Endothelial cell of umbilical vein (primary cell): Measurements from ENCODE around the gene RBM45. TPM values are rescaled to one million over a fixed set of nuclear protein-coding genes. Genes with fewer than 3 reads are reported as not detected.

Source experiments
- BruUV-seq: library from RNA; stranded (reverse); fragments of 400-500 nt; replicated peaks from 2 replicates; lab custom pipeline; 2021; lab: Mats Ljungman, UMichigan
- CTCF ChIA-PET: fragments of 300-600, 350-600 bp; sonication (Branson Sonifier 250); formaldehyde crosslinking; loops from one replicate; lab custom pipeline; 2021; ENCODE audit warnings: antibody characterized with exemption, inconsistent platforms; lab: Charles Lee
- POLR2A ChIA-PET: fragments of 300-600, 350-600 bp; sonication (Branson Sonifier 250); formaldehyde crosslinking; loops from one replicate; lab custom pipeline; 2021; ENCODE audit warnings: antibody characterized with exemption, inconsistent platforms; lab: Charles Lee
- DNase-seq: peaks from one replicate; pipeline ENCODE4 v3.0.0-alpha.2; 2011; ENCODE audit warnings: low read depth, low spot score
- FAIRE-seq: peaks from 2 replicates; lab custom pipeline; 2011; peaks lifted over from hg19 to GRCh38; lab: Jason Lieb, UNC
- H2AFZ ChIP-seq: 2 replicates; pipeline ENCODE4 v1.6.0; 2012; ENCODE audit warnings: low read depth, low read length, control low read depth, inconsistent platforms
- H3K27ac ChIP-seq: 2 replicates; pipeline ENCODE4 v1.5.1; 2011; ENCODE audit warnings: low read depth, mild to moderate bottlenecking, control low read depth, low read length, moderate library complexity; ENCODE audit not compliant: insufficient read depth
- H3K27me3 ChIP-seq, 2 experiments: 2 replicates each; pipeline versions ENCODE4 v1.6.0 to v1.6.1; 2011; ENCODE audit warnings: low read length in 2 of 2, mixed read lengths in 1 of 2; ENCODE audit not compliant: control insufficient read depth in 2 of 2, insufficient read depth in 2 of 2
- H3K36me3 ChIP-seq, 2 experiments: 2 replicates in 1 of 2; 3 replicates in 1 of 2; pipeline ENCODE4 v1.5.1; 2011; ENCODE audit warnings: low read length in 2 of 2, mild to moderate bottlenecking in 1 of 2, moderate library complexity in 1 of 2; ENCODE audit not compliant: control insufficient read depth in 2 of 2, insufficient read depth in 2 of 2; ENCODE audit errors: extremely low read depth in 1 of 2
- H3K4me1 ChIP-seq: 3 replicates; pipeline ENCODE4 v1.5.1; 2011; ENCODE audit warnings: mild to moderate bottlenecking, low read length; ENCODE audit not compliant: control insufficient read depth, insufficient read depth; ENCODE audit errors: extremely low read depth
- H3K4me2 ChIP-seq: 2 replicates; pipeline ENCODE4 v1.6.1; 2011; ENCODE audit warnings: low read length, control low read depth, mixed read lengths; ENCODE audit not compliant: insufficient read depth
- H3K4me3 ChIP-seq, 3 experiments: fragments of 200-600 bp in 1 of 3; sonication (generic), shearing (Covaris generic) in 1 of 3; replicated peaks in 1 of 3; 2 replicates each; pipeline ENCODE4 v1.5.1; 2011 to 2016; ENCODE audit warnings: control low read depth in 3 of 3, low read length in 3 of 3, mild to moderate bottlenecking in 2 of 3, inconsistent platforms in 1 of 3, low read depth in 1 of 3, moderate library complexity in 1 of 3; ENCODE audit not compliant: insufficient read depth in 1 of 3
- H3K79me2 ChIP-seq: 2 replicates; pipeline ENCODE4 v1.6.0; 2012; ENCODE audit warnings: low read length, inconsistent platforms; ENCODE audit not compliant: control insufficient read depth, insufficient read depth
- H3K9ac ChIP-seq: replicated peaks from 2 replicates; pipeline ENCODE3; 2011; ENCODE audit warnings: low read length, control low read depth; ENCODE audit not compliant: insufficient read depth; ENCODE audit errors: extremely low read depth
- H3K9me1 ChIP-seq: replicated peaks from 3 replicates; pipeline ENCODE4 v1.6.0; 2011; ENCODE audit warnings: mild to moderate bottlenecking, low read length; ENCODE audit not compliant: control insufficient read depth, insufficient read depth; ENCODE audit errors: extremely low read depth
- H3K9me3 ChIP-seq: replicated peaks from 2 replicates; pipeline ENCODE4 v1.5.1; 2012; ENCODE audit warnings: low read length, inconsistent platforms; ENCODE audit not compliant: control insufficient read depth, insufficient read depth
- H4K20me1 ChIP-seq: replicated peaks from 2 replicates; pipeline ENCODE3; 2011; ENCODE audit warnings: mild to moderate bottlenecking, low read length; ENCODE audit not compliant: control insufficient read depth, insufficient read depth; ENCODE audit errors: extremely low read depth
- EZH2 ChIP-seq: IDR thresholded peaks from 2 replicates; pipeline ENCODE4 v1.6.1; 2012; ENCODE audit warnings: borderline replicate concordance, low read depth, mild to moderate bottlenecking, moderate library complexity, low read length, inconsistent platforms; ENCODE audit not compliant: severe bottlenecking
- FOS ChIP-seq: IDR thresholded peaks from 2 replicates; pipeline ENCODE4 v1.6.1; 2011; ENCODE audit warnings: mild to moderate bottlenecking, low read length, moderate library complexity, borderline replicate concordance; ENCODE audit not compliant: insufficient read depth
- GATA2 ChIP-seq: IDR thresholded peaks from 2 replicates; pipeline ENCODE4 v1.7.0; 2011; ENCODE audit warnings: low read depth, mild to moderate bottlenecking, moderate library complexity, mixed read lengths, low read length; ENCODE audit not compliant: insufficient read length, insufficient read depth
- JUN ChIP-seq: IDR thresholded peaks from 2 replicates; pipeline ENCODE4 v1.6.1; 2011; ENCODE audit warnings: borderline replicate concordance, low read depth; ENCODE audit not compliant: insufficient read length, insufficient read depth
- MYC ChIP-seq: IDR thresholded peaks from one replicate; pipeline ENCODE4 v1.6.1; 2011; ENCODE audit warnings: mild to moderate bottlenecking, low read depth, low read length
- POLR2A ChIP-seq: IDR thresholded peaks from 2 replicates; pipeline ENCODE4 v1.6.1; 2012; ENCODE audit warnings: low read depth, mild to moderate bottlenecking, control low read depth, low read length
- POLR2AphosphoS5 ChIP-seq: IDR thresholded peaks from 2 replicates; pipeline ENCODE4 v1.6.1; 2012; ENCODE audit warnings: low read depth, mild to moderate bottlenecking, control low read depth, low read length, moderate library complexity; ENCODE audit not compliant: insufficient read depth
- dilution Hi-C: fragments of 300-500 bp; cut with MboI; formaldehyde crosslinking; loops from one replicate; pipeline ENCODE4 v1.15.0; 2019; ENCODE audit warnings: low sequenced_read_pairs; ENCODE audit not compliant: extremely low pct_ligation_motif_present
- intact Hi-C: fragments of 100-400 bp; cut with micrococcal nuclease; formaldehyde crosslinking; loops from one replicate; pipeline ENCODE4 v1.10.0; 2022
- polyA plus RNA-seq, 4 experiments: library from polyadenylated mRNA; depleted of rRNA in 3 of 4; stranded (reverse) in 3 of 4; unstranded in 1 of 4; fragments of >200 nt; gene quantifications; 2 replicates each; pipeline versions ENCODE4 v1.2.1 to v1.2.3, GENCODE V29; 2011 to 2012; ENCODE audit warnings: missing spikeins in 1 of 4
- total RNA-seq: library from RNA; stranded (reverse); gene quantifications from 2 replicates; pipeline ENCODE4 v1.2.3, GENCODE V29; 2021
- TF ChIP-seq, protein P1 (sequence below), 2 donors: IDR thresholded peaks; 1 replicate in 1 of 2; 2 replicates in 1 of 2; pipeline ENCODE4 v1.5.1; 2011; ENCODE audit warnings: low read length in 2 of 2, mild to moderate bottlenecking in 2 of 2, moderate library complexity in 2 of 2, control low read depth in 1 of 2, inconsistent platforms in 1 of 2, low read depth in 1 of 2; ENCODE audit not compliant: insufficient read depth in 1 of 2; ENCODE audit errors: extremely low read depth in 1 of 2
- TF ChIP-seq, protein P2 (sequence below): IDR thresholded peaks from 2 replicates; pipeline ENCODE4 v1.6.1; 2011; ENCODE audit not compliant: insufficient read depth, insufficient read length

RBM45 gene
- total and polyA plus RNA-seq, 2 donors (not counting 3 experiments of a cell fraction or from before 2014, with no cell fraction given): 6.8 to 12.4 TPM

DNA sequence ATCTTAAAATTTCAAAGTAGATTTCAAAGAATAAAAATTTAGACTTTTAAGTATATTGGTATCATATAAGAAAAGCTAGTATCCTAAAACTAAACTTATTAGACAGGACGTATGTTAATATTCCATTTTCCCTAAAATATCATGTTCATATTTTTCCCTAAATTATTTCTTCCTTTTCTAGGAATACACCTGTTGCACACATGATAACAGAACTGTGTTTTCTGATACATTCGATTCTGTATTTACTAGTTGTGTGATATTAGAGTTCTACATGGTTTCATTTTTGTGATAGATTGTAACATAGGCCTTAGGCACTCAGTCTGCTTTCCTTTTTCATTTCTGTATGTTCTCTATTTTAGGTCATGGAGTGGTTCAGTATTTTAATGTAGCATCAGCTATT lies 10.9 kb downstream of the RBM45 start:
- Histone ChIP-seq H3K36me3 (peaks cover 2 to 6% of the 10 kb centered on the region in 2 experiments), H3K27me3 (no peaks in the 10 kb centered on the region), H3K27ac (no peak overlapping the region), H4K20me1 (no peaks in the 10 kb centered on the region), H3K9ac (no peak overlapping the region), H3K4me2 (no peak overlapping the region), H3K9me1 (no peaks in the 10 kb centered on the region), H3K79me2 (no peaks in the 10 kb centered on the region), H2AFZ (no peak overlapping the region), H3K4me3 (no peak overlapping the region), H3K4me1 (no peaks in the 10 kb centered on the region), H3K9me3 (no peaks in the 10 kb centered on the region)
- dilution Hi-C loops (no loop called here), intact Hi-C loops (no loop called here)
- CTCF ChIA-PET: interaction anchor here (1.6 kb wide), 1 partner anchor 9 kb away, joined by 10 read pairs; no protein-coding TSS in a partner anchor
- no TSS peak for BruUV-seq
- FAIRE-seq (no peak), DNase-seq (no peak)
- TF ChIP-seq POLR2A (no peak), GATA2 (no peak), JUN (no peak), POLR2AphosphoS5 (no peak), FOS (no peak), EZH2 (no peak), MYC (no peak)
- TF ChIP-seq, protein P1, sequence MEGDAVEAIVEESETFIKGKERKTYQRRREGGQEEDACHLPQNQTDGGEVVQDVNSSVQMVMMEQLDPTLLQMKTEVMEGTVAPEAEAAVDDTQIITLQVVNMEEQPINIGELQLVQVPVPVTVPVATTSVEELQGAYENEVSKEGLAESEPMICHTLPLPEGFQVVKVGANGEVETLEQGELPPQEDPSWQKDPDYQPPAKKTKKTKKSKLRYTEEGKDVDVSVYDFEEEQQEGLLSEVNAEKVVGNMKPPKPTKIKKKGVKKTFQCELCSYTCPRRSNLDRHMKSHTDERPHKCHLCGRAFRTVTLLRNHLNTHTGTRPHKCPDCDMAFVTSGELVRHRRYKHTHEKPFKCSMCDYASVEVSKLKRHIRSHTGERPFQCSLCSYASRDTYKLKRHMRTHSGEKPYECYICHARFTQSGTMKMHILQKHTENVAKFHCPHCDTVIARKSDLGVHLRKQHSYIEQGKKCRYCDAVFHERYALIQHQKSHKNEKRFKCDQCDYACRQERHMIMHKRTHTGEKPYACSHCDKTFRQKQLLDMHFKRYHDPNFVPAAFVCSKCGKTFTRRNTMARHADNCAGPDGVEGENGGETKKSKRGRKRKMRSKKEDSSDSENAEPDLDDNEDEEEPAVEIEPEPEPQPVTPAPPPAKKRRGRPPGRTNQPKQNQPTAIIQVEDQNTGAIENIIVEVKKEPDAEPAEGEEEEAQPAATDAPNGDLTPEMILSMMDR (IDR thresholded peaks at IDR 0.05; ENCODE audit: extremely low read depth in 1 of 2, insufficient read depth in 1 of 2, low read depth in 1 of 2, low read length in 2 of 2): no peak
- TF ChIP-seq, protein P2, sequence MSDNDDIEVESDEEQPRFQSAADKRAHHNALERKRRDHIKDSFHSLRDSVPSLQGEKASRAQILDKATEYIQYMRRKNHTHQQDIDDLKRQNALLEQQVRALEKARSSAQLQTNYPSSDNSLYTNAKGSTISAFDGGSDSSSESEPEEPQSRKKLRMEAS: no peak
- POLR2A ChIA-PET: no interaction called here
